Uterus (tissue), 4 donors: ENCODE data around the gene SETBP1. TPM values are rescaled to one million over a fixed set of nuclear protein-coding genes. Genes with fewer than 3 reads are reported as not detected.

ENCODE experiments used
- DNase-seq, 2 donors: peaks; one replicate each; pipeline ENCODE4 v3.0.0-alpha.2; 2019 to 2020
- H3K27ac ChIP-seq, 2 donors: fragments of 200-600 bp; sonication (generic); 1 replicate in 1 of 2; 2 replicates in 1 of 2; pipeline ENCODE4 v1.5.1; 2016 to 2018
- H3K27me3 ChIP-seq, 2 donors: fragments of 200-600 bp; sonication (generic); one replicate each; pipeline ENCODE4 v1.5.1; 2018 to 2019; ENCODE audit warnings: control low read depth in 1 of 2
- H3K36me3 ChIP-seq, 2 donors: fragments of 200-600 bp; sonication (generic); one replicate each; pipeline ENCODE4 v1.5.1; 2019; ENCODE audit warnings: control low read depth in 1 of 2
- H3K4me1 ChIP-seq, 2 donors: fragments of 200-600 bp; sonication (generic); one replicate each; pipeline ENCODE4 v1.5.1; 2018 to 2019; ENCODE audit warnings: control low read depth in 1 of 2
- H3K4me3 ChIP-seq, 2 donors: fragments of 200-600 bp; sonication (generic); 1 replicate in 1 of 2; 2 replicates in 1 of 2; pipeline ENCODE4 v1.5.1; 2018 to 2019; ENCODE audit warnings: mild to moderate bottlenecking in 1 of 2
- H3K9me3 ChIP-seq, 2 donors: fragments of 200-600 bp; sonication (generic); one replicate each; pipeline ENCODE4 v1.5.1; 2019; ENCODE audit warnings: control low read depth in 1 of 2
- POLR2A ChIP-seq, 2 donors: fragments of 450-650 bp; IDR thresholded peaks; one replicate each; pipeline ENCODE4 v1.6.1; 2016; ENCODE audit warnings: antibody characterized with exemption in 2 of 2, mild to moderate bottlenecking in 1 of 2, moderate library complexity in 1 of 2
- intact Hi-C: fragments of 100-400 bp; cut with DNase I; formaldehyde crosslinking; loops from one replicate; pipeline ENCODE4 v1.15.1; 2023; ENCODE audit warnings: low total_unique reads
- total RNA-seq, 4 donors: library from RNA; depleted of rRNA in 3 of 4; stranded (reverse); fragments of >200 nt in 3 of 4; gene quantifications; one replicate each; pipeline versions ENCODE4 v1.1.0 to v1.2.4, GENCODE V29; 2014 to 2023
- TF ChIP-seq, protein P1 (sequence below), 4 experiments: fragments of 200-600 bp in 2 of 4; fragments of 450-650 bp in 2 of 4; sonication (generic) in 2 of 4; IDR thresholded peaks; one replicate each; pipeline ENCODE4 v1.5.1; 2016 to 2019; ENCODE audit warnings: antibody characterized with exemption in 4 of 4, mild to moderate bottlenecking in 2 of 4, moderate library complexity in 1 of 4
- donor health status: DM: yes; HTN: yes; CAD: no.

Gene SETBP1
- total RNA-seq, 4 donors from 2014 or later, result 16.8 to 74.0 (median 36.9) TPM

DNA sequence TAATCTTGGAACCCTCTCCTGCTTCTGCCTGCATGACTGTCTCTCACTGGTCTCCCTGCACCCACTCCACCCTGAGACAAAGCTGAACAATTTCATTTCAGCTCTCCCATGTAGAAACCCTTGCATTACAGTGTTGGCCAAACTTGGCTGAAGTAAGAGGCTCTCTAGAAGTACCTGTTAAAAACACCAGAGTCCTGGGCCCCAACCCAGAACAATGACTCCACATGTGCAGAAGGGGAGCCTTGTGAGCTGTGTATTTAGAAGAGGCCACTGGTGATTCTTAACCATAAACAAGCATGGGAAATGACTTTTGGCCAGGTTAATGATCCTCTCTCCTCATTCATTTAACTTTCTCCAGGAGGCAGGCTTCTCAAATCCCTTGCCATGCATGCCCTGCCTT lies 254.8 kb downstream of the SETBP1 start:
- no peaks in the 10 kb centered on the region for H3K27me3 ChIP-seq
- DNase-seq, result no peak
- H3K27ac ChIP-seq, result no peak overlapping the region
- H3K36me3 ChIP-seq, result no peaks in the 10 kb centered on the region
- no peak overlapping the region for H3K4me3 ChIP-seq
- H3K9me3 ChIP-seq, result peaks cover 0 to 4% of the 10 kb centered on the region in 2 donors
- intact Hi-C loops, result no loop called here
- no peaks in the 10 kb centered on the region for H3K4me1 ChIP-seq
- TF ChIP-seq, protein P1, sequence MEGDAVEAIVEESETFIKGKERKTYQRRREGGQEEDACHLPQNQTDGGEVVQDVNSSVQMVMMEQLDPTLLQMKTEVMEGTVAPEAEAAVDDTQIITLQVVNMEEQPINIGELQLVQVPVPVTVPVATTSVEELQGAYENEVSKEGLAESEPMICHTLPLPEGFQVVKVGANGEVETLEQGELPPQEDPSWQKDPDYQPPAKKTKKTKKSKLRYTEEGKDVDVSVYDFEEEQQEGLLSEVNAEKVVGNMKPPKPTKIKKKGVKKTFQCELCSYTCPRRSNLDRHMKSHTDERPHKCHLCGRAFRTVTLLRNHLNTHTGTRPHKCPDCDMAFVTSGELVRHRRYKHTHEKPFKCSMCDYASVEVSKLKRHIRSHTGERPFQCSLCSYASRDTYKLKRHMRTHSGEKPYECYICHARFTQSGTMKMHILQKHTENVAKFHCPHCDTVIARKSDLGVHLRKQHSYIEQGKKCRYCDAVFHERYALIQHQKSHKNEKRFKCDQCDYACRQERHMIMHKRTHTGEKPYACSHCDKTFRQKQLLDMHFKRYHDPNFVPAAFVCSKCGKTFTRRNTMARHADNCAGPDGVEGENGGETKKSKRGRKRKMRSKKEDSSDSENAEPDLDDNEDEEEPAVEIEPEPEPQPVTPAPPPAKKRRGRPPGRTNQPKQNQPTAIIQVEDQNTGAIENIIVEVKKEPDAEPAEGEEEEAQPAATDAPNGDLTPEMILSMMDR (IDR thresholded peaks at IDR 0.05), result no peak
- TF ChIP-seq POLR2A (IDR thresholded peaks at IDR 0.05), result no peak

GRCh38 chr18:44936485-44936884 lies 255.8 kb downstream of the SETBP1 start:
- Histone ChIP-seq H3K27ac (no peak overlapping the region), H3K27me3 (no peaks in the 10 kb centered on the region), H3K9me3 (peaks cover 0 to 4% of the 10 kb centered on the region in 2 donors), H3K4me3 (no peak overlapping the region), H3K4me1 (no peaks in the 10 kb centered on the region), H3K36me3 (no peaks in the 10 kb centered on the region)
- TF ChIP-seq, protein P1 (IDR thresholded peaks at IDR 0.05), result no peak
- TF ChIP-seq POLR2A (IDR thresholded peaks at IDR 0.05), result no peak
- intact Hi-C loops, result no loop called here
- no peak for DNase-seq

GRCh38 chr18:44937960-44938719 lies 257.5 kb downstream of the SETBP1 start:
- TF ChIP-seq, protein P1 (IDR thresholded peaks at IDR 0.05), result no peak
- TF ChIP-seq POLR2A (IDR thresholded peaks at IDR 0.05), result no peak
- Histone ChIP-seq H3K27me3 (no peaks in the 10 kb centered on the region), H3K36me3 (no peaks in the 10 kb centered on the region), H3K4me3 (no peak overlapping the region), H3K4me1 (no peaks in the 10 kb centered on the region), H3K9me3 (peaks cover 0 to 2% of the 10 kb centered on the region in 2 donors), H3K27ac (no peak overlapping the region)
- intact Hi-C loops, result no loop called here
- no peak for DNase-seq

DNA sequence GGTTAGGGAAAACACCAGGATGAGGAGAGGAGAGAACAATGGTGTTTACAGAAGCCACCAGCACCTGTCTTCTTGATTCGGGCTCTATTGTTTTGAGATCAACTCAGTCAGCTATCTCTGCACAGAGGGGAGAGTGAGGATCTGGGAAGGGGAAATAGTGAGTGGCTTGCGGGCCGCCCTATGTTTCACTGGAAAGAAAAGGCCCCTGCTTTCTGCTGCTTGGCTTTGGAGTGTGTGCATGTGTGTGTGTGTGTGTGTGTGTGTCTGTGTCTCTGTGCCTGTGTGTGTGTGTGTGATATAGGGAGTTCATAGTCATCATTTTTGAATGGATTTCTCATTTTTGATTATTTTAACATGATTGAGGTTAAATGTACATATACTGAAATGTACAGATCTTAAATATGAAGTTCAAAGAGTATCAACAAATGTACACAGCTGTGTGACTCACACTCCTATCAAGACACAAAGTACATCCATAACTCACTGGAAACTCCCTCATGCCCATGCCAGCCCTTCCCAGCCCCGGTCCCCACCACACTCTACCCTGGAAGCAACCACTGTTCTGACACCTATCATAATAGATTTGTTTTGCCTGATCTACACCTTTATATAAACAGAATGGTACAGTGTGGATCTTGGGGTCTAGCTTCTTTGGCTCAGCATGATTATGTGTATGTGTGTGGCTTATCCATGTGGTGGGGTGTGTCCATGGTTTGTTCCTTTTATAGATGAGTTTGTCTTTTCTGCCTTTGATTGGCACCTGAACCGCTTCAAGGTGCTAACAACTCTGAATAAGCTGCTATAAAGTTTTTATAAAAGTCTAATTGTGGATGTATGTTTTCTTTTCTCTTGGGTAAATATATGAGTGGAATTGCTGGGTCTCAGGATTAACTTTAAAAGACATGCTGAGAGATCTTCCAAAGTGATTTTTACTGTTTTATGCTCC lies 258.3 kb downstream of the SETBP1 start:
- no peak for DNase-seq
- intact Hi-C loops, result no loop called here
- no peaks in the 10 kb centered on the region for H3K27me3 ChIP-seq
- H3K4me1 ChIP-seq, result no peaks in the 10 kb centered on the region
- no peaks in the 10 kb centered on the region for H3K36me3 ChIP-seq
- TF ChIP-seq, protein P1 (IDR thresholded peaks at IDR 0.05), result no peak
- no peak for TF ChIP-seq POLR2A (IDR thresholded peaks at IDR 0.05)
- H3K4me3 ChIP-seq, result no peak overlapping the region
- no peaks in the 10 kb centered on the region for H3K9me3 ChIP-seq
- H3K27ac ChIP-seq, result no peak overlapping the region

DNA sequence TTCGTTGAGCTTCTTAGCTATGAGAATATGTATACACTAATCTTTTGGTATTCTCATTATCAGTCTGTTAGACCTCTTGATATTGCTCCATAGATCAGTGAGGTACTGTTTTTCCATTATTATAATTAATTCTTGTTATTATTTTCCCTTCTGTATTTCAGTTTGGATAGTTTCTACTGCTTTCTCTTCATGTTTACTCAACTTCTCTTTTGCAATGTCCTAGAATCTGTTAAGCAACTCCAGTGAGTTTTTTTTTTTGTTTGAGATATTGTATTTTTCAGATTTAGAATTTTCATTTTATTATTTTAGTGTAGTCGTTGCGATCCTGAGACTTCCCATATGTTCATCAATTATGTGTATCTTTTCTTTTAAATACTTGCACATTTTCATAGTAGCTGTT lies 260.8 kb downstream of the SETBP1 start:
- intact Hi-C loops, result no loop called here
- H3K27me3 ChIP-seq, result no peaks in the 10 kb centered on the region
- no peak overlapping the region for H3K4me3 ChIP-seq
- no peaks in the 10 kb centered on the region for H3K9me3 ChIP-seq
- H3K27ac ChIP-seq, result no peak overlapping the region
- no peak for DNase-seq
- no peaks in the 10 kb centered on the region for H3K4me1 ChIP-seq
- TF ChIP-seq, protein P1 (IDR thresholded peaks at IDR 0.05), result no peak
- no peak for TF ChIP-seq POLR2A (IDR thresholded peaks at IDR 0.05)
- no peaks in the 10 kb centered on the region for H3K36me3 ChIP-seq
